ENCODE measurements around the gene ZIC5.

- TF ChIP-seq, protein P1, sequence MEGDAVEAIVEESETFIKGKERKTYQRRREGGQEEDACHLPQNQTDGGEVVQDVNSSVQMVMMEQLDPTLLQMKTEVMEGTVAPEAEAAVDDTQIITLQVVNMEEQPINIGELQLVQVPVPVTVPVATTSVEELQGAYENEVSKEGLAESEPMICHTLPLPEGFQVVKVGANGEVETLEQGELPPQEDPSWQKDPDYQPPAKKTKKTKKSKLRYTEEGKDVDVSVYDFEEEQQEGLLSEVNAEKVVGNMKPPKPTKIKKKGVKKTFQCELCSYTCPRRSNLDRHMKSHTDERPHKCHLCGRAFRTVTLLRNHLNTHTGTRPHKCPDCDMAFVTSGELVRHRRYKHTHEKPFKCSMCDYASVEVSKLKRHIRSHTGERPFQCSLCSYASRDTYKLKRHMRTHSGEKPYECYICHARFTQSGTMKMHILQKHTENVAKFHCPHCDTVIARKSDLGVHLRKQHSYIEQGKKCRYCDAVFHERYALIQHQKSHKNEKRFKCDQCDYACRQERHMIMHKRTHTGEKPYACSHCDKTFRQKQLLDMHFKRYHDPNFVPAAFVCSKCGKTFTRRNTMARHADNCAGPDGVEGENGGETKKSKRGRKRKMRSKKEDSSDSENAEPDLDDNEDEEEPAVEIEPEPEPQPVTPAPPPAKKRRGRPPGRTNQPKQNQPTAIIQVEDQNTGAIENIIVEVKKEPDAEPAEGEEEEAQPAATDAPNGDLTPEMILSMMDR (conservative IDR thresholded peaks at IDR 0.05; ENCODE audit: low read depth, low read length) = no peak
- no peak for TF ChIP-seq EZH2 (IDR thresholded peaks at IDR 0.05; ENCODE audit: low read length, unreplicated experiment)
- TF ChIP-seq EZH2phosphoT487 (IDR thresholded peaks at IDR 0.05; ENCODE audit: borderline replicate concordance, low read length) = no peak
Observed at GRCh38 chr13:99982731-99983498, 11.3 kb upstream of the ZIC5 start.
